H1 (cell line): ENCODE measurements around the gene KLRB1. TPM values are rescaled to one million over a fixed set of nuclear protein-coding genes. Genes with fewer than 3 reads are reported as not detected.

ENCODE experiments used
- ATF3 ChIP-seq: IDR thresholded peaks from 2 replicates; pipeline ENCODE4 v1.6.1; 2011; ENCODE audit warnings: low read depth, mild to moderate bottlenecking, low read length; ENCODE audit not compliant: insufficient read depth
- BACH1 ChIP-seq: IDR thresholded peaks from 2 replicates; pipeline ENCODE4 v1.6.1; 2012; ENCODE audit warnings: low read length, improper control_type of control experiment
- GABPA ChIP-seq: IDR thresholded peaks from 2 replicates; pipeline ENCODE4 v1.6.1; 2011; ENCODE audit warnings: mild to moderate bottlenecking, low read length, moderate library complexity, borderline replicate concordance; ENCODE audit not compliant: insufficient read depth
- JUN ChIP-seq: IDR thresholded peaks from 2 replicates; pipeline ENCODE4 v1.6.1; 2011; ENCODE audit warnings: low read depth, mild to moderate bottlenecking, improper control_type of control experiment, low read length
- KDM4A ChIP-seq: IDR thresholded peaks from one replicate; pipeline ENCODE4 v1.7.1; 2012; ENCODE audit warnings: low read depth, mild to moderate bottlenecking, moderate library complexity, low read length, inconsistent platforms; ENCODE audit not compliant: severe bottlenecking
- RAD21 ChIP-seq, 2 experiments: IDR thresholded peaks in 1 of 2; conservative IDR thresholded peaks in 1 of 2; 2 replicates each; pipeline ENCODE4 v1.6.1; 2011; ENCODE audit warnings: low read depth in 2 of 2, low read length in 2 of 2, improper control_type of control experiment in 1 of 2, inconsistent platforms in 1 of 2, mild to moderate bottlenecking in 1 of 2, moderate library complexity in 1 of 2
- TAF7 ChIP-seq: optimal IDR thresholded peaks from 2 replicates; pipeline ENCODE3; 2011; ENCODE audit warnings: low read depth, mild to moderate bottlenecking, inconsistent platforms, low read length, moderate library complexity, borderline replicate concordance
- TBP ChIP-seq: IDR thresholded peaks from 2 replicates; pipeline ENCODE4 v1.6.1; 2011; ENCODE audit warnings: low read depth, low read length, improper control_type of control experiment
- polyA plus RNA-seq, 7 experiments: library from polyadenylated mRNA; depleted of rRNA in 3 of 7; stranded (reverse) in 5 of 7; unstranded in 2 of 7; fragments of >200 nt in 5 of 7; fragments of 200-250 nt in 2 of 7; gene quantifications; 1 replicate in 5 of 7; 2 replicates in 1 of 7; 4 replicates in 1 of 7; pipeline versions ENCODE4 v1.2.1 to v1.2.3, GENCODE V29; 2011 to 2013; ENCODE audit warnings: missing spikeins in 2 of 7, mixed read lengths in 2 of 7
- total RNA-seq: library from RNA; stranded (reverse); fragmentation: NEBNext Ultra II Directional; extraction: Animal tissue kit (Norgen Biotek cat#: 25700); gene quantifications from 2 replicates; pipeline ENCODE4 v1.2.1, GENCODE V29; 2021

KLRB1 gene
- total and polyA plus RNA-seq, 2 of the 8 experiments (the other 6 are each of a cell fraction or from before 2014, with no cell fraction given), result not detected

DNA sequence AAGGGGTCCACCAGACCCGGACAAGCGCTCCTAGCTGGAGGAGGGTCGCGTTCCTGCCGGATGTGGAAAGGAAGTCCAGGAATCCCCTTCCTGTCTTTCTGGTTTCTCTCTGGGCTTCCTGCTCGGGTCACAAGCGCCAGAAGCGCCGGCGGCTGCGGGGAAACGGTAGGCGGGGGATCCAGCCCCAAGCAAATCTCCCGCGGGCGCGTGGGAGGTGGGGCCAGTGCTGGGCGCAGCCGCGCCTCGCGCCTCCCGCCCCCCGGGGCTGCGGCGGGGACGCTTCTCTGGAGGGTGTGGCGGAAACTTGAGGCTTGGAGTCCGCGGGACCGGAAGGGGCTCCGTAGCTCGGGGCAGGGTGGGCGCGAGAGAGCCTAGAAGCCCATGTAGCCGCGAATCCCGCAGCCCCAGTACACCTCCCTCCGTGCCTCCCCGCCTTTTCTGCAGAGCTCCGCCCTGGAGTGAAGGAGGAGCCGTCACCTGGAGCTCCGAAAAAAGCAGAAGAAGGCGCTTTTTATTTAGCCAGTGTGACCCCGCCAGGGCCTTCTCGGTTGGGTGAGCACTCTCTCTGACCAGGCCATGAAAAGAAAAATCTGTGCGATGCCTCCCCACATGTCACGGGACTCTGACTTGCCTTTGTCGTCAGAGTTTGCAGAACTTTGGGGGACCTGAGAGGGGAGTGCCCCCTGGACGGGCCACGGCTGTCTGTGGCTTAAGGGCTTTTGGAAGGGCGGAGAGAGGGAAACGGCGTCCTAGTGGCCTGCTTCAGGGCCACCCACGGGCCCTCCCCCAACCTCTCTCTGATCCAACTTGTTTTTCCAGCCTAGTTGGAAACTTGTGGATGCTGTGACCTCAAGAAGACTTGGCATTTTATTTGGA is 40.3 kb upstream of the KLRB1 start (continued):
- TF ChIP-seq GABPA (no peak), ATF3 (no peak), BACH1 (no peak), KDM4A (peak; percentile 74), JUN (no peak), TBP (peak; percentile 46; the same call in 1 of the 2 replicates), RAD21 (IDR thresholded peaks at IDR 0.05 in 1 of 2, conservative IDR thresholded peaks at IDR 0.05 in 1 of 2; ENCODE audit: low read depth in 2 of 2, low read length in 2 of 2) (no peak), TAF7 (no peak)
